ENCODE results near the gene TSC2.

DNA sequence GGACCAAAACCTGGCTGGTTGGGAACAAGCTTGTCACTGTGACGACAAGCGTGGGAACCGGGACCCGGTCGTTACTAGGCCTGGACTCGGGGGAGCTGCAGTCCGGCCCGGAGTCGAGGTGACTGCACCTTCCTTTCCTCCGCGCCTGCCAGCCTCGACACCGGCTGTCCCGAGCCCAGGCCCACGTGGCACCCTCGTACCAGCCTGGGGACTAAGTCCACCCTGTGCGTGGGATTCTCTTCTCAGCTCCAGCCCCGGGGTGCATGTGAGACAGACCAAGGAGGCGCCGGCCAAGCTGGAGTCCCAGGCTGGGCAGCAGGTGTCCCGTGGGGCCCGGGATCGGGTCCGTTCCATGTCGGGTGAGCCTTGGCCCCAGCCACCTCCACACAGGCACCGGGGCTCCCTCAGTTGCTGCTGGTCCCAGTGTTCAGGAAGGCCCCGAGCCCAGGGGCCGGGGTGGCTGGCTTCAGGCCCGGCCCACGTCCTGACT, 31.6 kb downstream of the TSC2 start:
- TF ChIP-seq, protein P1, sequence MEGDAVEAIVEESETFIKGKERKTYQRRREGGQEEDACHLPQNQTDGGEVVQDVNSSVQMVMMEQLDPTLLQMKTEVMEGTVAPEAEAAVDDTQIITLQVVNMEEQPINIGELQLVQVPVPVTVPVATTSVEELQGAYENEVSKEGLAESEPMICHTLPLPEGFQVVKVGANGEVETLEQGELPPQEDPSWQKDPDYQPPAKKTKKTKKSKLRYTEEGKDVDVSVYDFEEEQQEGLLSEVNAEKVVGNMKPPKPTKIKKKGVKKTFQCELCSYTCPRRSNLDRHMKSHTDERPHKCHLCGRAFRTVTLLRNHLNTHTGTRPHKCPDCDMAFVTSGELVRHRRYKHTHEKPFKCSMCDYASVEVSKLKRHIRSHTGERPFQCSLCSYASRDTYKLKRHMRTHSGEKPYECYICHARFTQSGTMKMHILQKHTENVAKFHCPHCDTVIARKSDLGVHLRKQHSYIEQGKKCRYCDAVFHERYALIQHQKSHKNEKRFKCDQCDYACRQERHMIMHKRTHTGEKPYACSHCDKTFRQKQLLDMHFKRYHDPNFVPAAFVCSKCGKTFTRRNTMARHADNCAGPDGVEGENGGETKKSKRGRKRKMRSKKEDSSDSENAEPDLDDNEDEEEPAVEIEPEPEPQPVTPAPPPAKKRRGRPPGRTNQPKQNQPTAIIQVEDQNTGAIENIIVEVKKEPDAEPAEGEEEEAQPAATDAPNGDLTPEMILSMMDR (IDR thresholded peaks at IDR 0.05) = no peak
- TF ChIP-seq EP300 (IDR thresholded peaks at IDR 0.05) = no peak
- no peak for TF ChIP-seq POLR2AphosphoS5 (IDR thresholded peaks at IDR 0.05)

Data from upper lobe of left lung (tissue), 4 donors.